DND-41 (cell line): ENCODE data around the gene TEX13A.

Source experiments
- EZH2 ChIP-seq: IDR thresholded peaks from 3 replicates; pipeline ENCODE4 v1.6.1; 2012; ENCODE audit warnings: borderline replicate concordance, low read depth, mild to moderate bottlenecking, moderate library complexity, low read length, inconsistent platforms; ENCODE audit not compliant: severe bottlenecking
- TF ChIP-seq, protein P1 (sequence below): IDR thresholded peaks from 2 replicates; pipeline ENCODE4 v1.5.1; 2012; ENCODE audit warnings: borderline replicate concordance, low read length, moderate library complexity, mild to moderate bottlenecking; ENCODE audit not compliant: poor library complexity, severe bottlenecking; ENCODE audit errors: extremely low read depth

DNA sequence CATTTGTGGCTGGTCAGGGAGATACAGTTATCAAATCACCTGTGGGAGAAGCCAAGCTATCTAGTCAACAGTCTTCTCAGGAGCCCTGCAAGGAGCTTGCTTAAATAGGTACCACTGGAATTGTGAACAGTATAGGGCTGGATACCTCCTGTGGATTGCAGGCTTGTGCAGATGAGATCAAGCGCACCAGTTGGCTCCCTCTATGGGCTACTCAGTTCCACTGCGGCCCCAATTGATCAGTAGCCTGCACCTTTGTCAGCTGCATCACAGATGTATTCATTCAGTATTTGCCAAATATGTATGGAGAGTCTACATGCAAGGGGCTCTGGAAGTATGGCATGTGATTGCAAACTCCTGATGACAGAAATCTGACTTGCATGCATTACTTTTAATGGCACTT is 28.6 kb downstream of the TEX13A start:
- TF ChIP-seq, protein P1, sequence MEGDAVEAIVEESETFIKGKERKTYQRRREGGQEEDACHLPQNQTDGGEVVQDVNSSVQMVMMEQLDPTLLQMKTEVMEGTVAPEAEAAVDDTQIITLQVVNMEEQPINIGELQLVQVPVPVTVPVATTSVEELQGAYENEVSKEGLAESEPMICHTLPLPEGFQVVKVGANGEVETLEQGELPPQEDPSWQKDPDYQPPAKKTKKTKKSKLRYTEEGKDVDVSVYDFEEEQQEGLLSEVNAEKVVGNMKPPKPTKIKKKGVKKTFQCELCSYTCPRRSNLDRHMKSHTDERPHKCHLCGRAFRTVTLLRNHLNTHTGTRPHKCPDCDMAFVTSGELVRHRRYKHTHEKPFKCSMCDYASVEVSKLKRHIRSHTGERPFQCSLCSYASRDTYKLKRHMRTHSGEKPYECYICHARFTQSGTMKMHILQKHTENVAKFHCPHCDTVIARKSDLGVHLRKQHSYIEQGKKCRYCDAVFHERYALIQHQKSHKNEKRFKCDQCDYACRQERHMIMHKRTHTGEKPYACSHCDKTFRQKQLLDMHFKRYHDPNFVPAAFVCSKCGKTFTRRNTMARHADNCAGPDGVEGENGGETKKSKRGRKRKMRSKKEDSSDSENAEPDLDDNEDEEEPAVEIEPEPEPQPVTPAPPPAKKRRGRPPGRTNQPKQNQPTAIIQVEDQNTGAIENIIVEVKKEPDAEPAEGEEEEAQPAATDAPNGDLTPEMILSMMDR, result peak; percentile 43
- no peak for TF ChIP-seq EZH2
